A549 (cell line): ENCODE results near the gene IRS4.

Experiments used
- CHD4 ChIP-seq: fragments of 200-600 bp; sonication (generic); IDR thresholded peaks from 2 replicates; pipeline ENCODE4 v1.6.1; 2016; ENCODE audit warnings: antibody characterized with exemption, mild to moderate bottlenecking, borderline replicate concordance
- CTCF ChIP-seq: fragments of >200 bp; sonication (Bioruptor Twin); formaldehyde crosslinking; IDR thresholded peaks from 3 replicates; pipeline ENCODE4 v1.5.1; 2016
- EP300 ChIP-seq, 2 experiments: fragments of >200 bp; sonication (Bioruptor Twin); formaldehyde crosslinking; IDR thresholded peaks; 2 replicates in 1 of 2; 3 replicates in 1 of 2; pipeline ENCODE4 v1.6.1; 2016 to 2017
- MAFK ChIP-seq: fragments of 450-650 bp; IDR thresholded peaks from 2 replicates; pipeline ENCODE4 v1.6.1; 2014; ENCODE audit not compliant: partially characterized antibody
- REST ChIP-seq: fragments of 200-600 bp; sonication (generic); IDR thresholded peaks from 2 replicates; pipeline ENCODE4 v1.6.1; 2016; ENCODE audit warnings: antibody characterized with exemption, mild to moderate bottlenecking, moderate library complexity
- SMC3 ChIP-seq: fragments of >200 bp; sonication (Bioruptor Twin); formaldehyde crosslinking; IDR thresholded peaks from 3 replicates; pipeline ENCODE4 v1.6.1; 2018; ENCODE audit warnings: inconsistent platforms

GRCh38 chrX:108722561-108722960 is 13.8 kb downstream of the IRS4 start:
- no peak for TF ChIP-seq CTCF
- TF ChIP-seq EP300 (IDR thresholded peaks at IDR 0.05): no peak
- no peak for TF ChIP-seq REST
- TF ChIP-seq SMC3: no peak
- TF ChIP-seq MAFK: no peak
- no peak for TF ChIP-seq CHD4
